Stimulated activated CD8-positive, alpha-beta memory T cell treated with anti-CD3 and anti-CD28 coated beads, Interleukin-7, amount 100 ng/mL, for 4 hours (primary cell): ENCODE results near the gene CYLD.

ENCODE experiments used
- DNase-seq, 2 donors: peaks; one replicate each; pipeline ENCODE4 v3.0.0-alpha.2; 2020; ENCODE audit warnings: low read depth in 2 of 2

The CYLD gene

DNA sequence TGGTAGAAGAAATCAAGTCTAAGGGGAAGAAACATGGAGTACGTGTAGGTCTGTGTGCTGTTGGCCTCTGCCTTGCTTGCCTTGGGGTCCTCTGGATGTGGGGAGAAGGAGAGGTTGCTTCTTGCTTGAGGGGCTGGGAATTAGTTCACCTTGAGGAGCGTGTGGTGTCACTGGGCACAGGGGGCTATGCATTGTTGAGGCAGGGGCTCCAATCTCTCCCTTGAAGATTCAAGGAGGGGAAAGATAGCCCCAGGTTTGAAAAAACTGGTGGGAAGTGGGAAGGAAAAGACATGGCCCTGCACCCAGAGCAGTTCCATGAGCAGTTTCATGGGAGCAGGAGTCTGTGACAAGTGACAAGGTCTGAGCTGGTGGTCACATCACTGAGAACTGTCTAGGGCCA lies 103.4 kb downstream of the CYLD start:
- no peak for DNase-seq

DNA sequence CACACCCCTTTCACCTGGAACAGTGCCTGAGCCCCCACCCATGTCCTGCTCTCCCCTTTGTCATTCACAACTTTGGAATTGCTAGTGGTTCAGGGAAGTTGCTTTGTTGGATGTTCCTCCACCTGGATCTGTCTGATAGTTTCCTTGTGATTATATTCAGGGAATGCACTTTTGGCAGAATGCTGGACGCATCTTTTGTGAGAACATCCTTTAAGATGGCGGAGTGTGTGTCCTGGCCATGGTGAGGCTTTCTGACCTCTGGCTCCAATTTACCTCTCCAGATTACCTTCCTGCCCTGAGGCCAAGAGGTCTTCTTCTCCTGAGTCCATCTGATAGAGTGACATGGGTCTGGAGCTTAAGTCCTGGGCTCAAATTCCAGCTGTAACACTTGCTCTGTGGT lies 104.6 kb downstream of the CYLD start:
- no peak for DNase-seq

DNA sequence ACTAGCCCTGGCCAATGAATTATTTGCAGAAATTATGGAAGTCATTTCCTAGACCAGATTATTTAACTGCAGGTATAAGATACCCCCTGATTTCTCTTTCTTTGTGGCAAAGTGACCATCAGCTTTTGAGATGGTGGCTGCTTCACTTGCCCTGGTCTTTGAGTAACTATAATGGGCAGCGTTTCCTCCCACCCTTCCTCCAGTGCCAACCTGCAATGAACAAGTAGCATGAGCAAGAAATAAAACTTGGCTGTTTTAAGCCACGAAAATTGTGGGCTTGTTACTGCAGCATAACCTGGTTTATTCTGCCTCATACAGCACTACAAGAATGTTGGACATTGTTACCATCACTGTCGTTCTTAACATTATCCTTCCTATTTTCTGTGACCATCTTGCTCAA lies 105.3 kb downstream of the CYLD start:
- no peak for DNase-seq

DNA sequence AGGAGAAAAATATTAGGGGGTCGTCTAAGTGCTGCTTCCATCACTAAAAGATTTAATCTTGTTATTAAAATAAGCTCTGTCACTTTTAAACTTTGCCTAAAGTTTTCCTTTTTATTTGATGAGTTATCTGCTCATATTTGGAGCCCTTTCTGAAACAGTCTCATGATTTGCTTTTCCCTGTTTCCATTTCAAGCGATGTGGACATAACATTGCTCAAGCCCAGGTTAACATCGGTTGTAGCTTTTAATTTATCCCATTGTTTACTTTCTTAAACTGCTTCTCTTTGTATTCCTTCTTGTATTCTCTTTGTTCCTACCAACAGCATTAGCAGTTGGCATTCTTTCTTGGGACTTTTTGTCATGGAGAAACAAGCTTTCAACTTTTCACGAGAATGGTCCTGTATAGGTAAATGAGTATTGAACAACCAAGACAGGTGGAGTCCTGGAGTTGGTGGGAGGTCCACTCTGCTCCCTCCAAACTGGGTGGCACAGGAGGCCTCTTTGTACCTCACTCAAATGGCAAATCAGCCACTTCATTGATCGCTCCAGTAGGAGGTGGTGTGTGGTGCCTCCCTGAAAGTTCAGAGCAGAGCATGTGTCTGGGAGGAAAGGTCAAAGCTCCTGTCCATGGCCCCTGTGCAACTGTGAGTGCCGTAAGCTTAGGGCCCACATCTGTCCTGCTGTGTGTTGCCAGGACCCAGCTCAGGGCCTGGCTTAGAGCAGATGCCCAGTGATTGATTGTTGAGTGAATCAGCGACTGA lies 107.0 kb downstream of the CYLD start:
- DNase-seq = no peak
